ENCODE results near the gene HOXA9. TPM values are rescaled to one million over a fixed set of nuclear protein-coding genes. Genes with fewer than 3 reads are reported as not detected.

HOXA9 gene
- total and polyA plus RNA-seq, 2 of the 8 experiments (the other 6 are each of a cell fraction or from before 2014, with no cell fraction given) = not detected

DNA sequence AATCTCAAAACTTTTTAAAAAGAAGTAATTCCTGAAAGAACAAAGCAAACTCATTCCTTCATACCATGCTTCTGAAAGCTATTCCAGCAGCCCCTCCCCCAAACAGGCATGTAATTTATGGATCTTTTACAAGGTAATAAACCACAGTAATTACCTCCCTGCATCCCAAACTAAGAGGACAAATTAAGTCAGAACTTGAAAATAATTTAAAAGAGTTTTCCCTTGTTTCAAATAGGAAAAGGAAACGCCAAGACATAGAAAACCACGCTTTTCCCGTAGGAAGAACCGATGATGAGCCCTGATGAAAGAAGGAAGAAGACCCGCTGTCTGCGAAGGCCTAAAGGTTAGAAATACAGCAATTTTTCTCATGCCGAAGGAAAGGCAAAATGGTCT is 43.7 kb downstream of the HOXA9 start:
- H2BK20ac ChIP-seq (ENCODE audit: low read length) = no peak overlapping the region
- peaks cover 0 to 2% (median 0%) of the 10 kb centered on the region in 4 experiments; a peak in 1 of 7 replicates for H3K4me1 ChIP-seq (replicated peaks in 1 of 4; ENCODE audit: control insufficient read depth in 3 of 4, insufficient read depth in 4 of 4, low read length in 3 of 4)
- no peaks in the 10 kb centered on the region for H3K79me2 ChIP-seq (ENCODE audit: control insufficient read depth in 1 of 2, insufficient read depth in 2 of 2, low read length in 2 of 2)
- H3K27me3 ChIP-seq (replicated peaks in 1 of 4; ENCODE audit: control insufficient read depth in 3 of 4, extremely low read depth in 1 of 4, insufficient read depth in 3 of 4, low read length in 3 of 4) = peaks cover 100% of the 10 kb centered on the region in 4 experiments
- POLR2A ChIA-PET (ENCODE audit: partially characterized antibody) = no interaction called here
- no peaks in the 10 kb centered on the region for H3K79me1 ChIP-seq (ENCODE audit: low read depth, low read length)
- H3K4me3 ChIP-seq (ENCODE audit: extremely low read depth in 1 of 4, insufficient read depth in 2 of 4, low read depth in 3 of 4, low read length in 4 of 4) = no peak overlapping the region
- no peak overlapping the region for H4K91ac ChIP-seq (replicated peaks; ENCODE audit: insufficient read length, low read length)
- H3K9me3 ChIP-seq (ENCODE audit: insufficient read depth in 2 of 2, low read depth in 1 of 2, low read length in 1 of 2) = no peaks in the 10 kb centered on the region
- H3K9ac ChIP-seq (replicated peaks in 1 of 4; ENCODE audit: extremely low read depth in 1 of 4, low read depth in 3 of 4, low read length in 3 of 4) = no peak overlapping the region
- FAIRE-seq (no peak), DNase-seq (ENCODE audit: low read depth in 1 of 2, low spot score in 2 of 2) (no peak)
- H3K4ac ChIP-seq (replicated peaks; ENCODE audit: insufficient read length, low read depth, low read length) = no peak overlapping the region
- CTCF ChIA-PET (ENCODE audit: partially characterized antibody) = interaction anchor here (1.1 kb wide), 1 partner anchor 39 kb away, joined by 3 read pairs; no protein-coding TSS in a partner anchor
- no peak overlapping the region for H3K27ac ChIP-seq (ENCODE audit: low read depth, low read length)
- H4K5ac ChIP-seq (ENCODE audit: insufficient read length, low read depth, low read length) = no peak overlapping the region
- no peak overlapping the region for H2BK120ac ChIP-seq (replicated peaks; ENCODE audit: low read depth, low read length)
- no peak overlapping the region for H2BK5ac ChIP-seq (ENCODE audit: low read depth, low read length)
- H2BK12ac ChIP-seq (ENCODE audit: low read depth, low read length) = no peak overlapping the region
- H3K18ac ChIP-seq (ENCODE audit: extremely low read depth, low read length) = no peak overlapping the region
- H3K14ac ChIP-seq (ENCODE audit: insufficient read length) = no peak overlapping the region
- peaks cover 29 to 32% of the 10 kb centered on the region in 2 experiments for H4K20me1 ChIP-seq (replicated peaks in 1 of 2; ENCODE audit: control insufficient read depth in 1 of 2, insufficient read depth in 2 of 2, low read length in 2 of 2)
- no peak overlapping the region for H2AFZ ChIP-seq (ENCODE audit: low read length)
- H3K23ac ChIP-seq (ENCODE audit: insufficient read length) = no peak overlapping the region
- H2BK15ac ChIP-seq (ENCODE audit: low read length) = no peak overlapping the region
- WGBS, 2 experiments (ENCODE audit: extremely low coverage in 1 of 2, insufficient coverage in 1 of 2, insufficient read length in 1 of 2, insufficient replicate concordance in 2 of 2, low coverage in 1 of 2, low lambda C conversion rate in 2 of 2, missing lambda C conversion rate in 1 of 2) = 34% methylated on average over 7 of the region's 7 CpGs; no CpG with 5 or more reads in 1 of the 2 experiments
- no peak overlapping the region for H3K56ac ChIP-seq (replicated peaks; ENCODE audit: insufficient read length, low read depth, low read length)
- no peak overlapping the region for H4K8ac ChIP-seq (ENCODE audit: extremely low read depth, insufficient read depth, low read length)
- no peaks in the 10 kb centered on the region for H3K36me3 ChIP-seq (ENCODE audit: control insufficient read depth in 2 of 4, insufficient read depth in 4 of 4, low read length in 3 of 4)
- H3K4me2 ChIP-seq (ENCODE audit: insufficient read depth in 1 of 2, low read depth in 2 of 2, low read length in 2 of 2) = no peak overlapping the region
- no peak overlapping the region for H2AK5ac ChIP-seq (ENCODE audit: low read depth, low read length)
- TF ChIP-seq, protein P1, sequence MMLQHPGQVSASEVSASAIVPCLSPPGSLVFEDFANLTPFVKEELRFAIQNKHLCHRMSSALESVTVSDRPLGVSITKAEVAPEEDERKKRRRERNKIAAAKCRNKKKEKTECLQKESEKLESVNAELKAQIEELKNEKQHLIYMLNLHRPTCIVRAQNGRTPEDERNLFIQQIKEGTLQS (IDR thresholded peaks at IDR 0.05; ENCODE audit: insufficient read depth, low read depth, low read length) = no peak
- peak; percentile 53; the same call in 1 of the 2 replicates for TF ChIP-seq CBX8 (IDR thresholded peaks at IDR 0.05; ENCODE audit: borderline replicate concordance, low read depth, low read length)
- TF ChIP-seq TAF7 (optimal IDR thresholded peaks at IDR 0.05; ENCODE audit: borderline replicate concordance, low read depth, low read length) = no peak
- H3K23me2 ChIP-seq (ENCODE audit: low read depth, low read length) = no peaks in the 10 kb centered on the region; the same call in 1 of the 2 replicates

Data from H1 (cell line).